ENCODE measurements around the gene SCGB3A1.

Gene SCGB3A1

DNA sequence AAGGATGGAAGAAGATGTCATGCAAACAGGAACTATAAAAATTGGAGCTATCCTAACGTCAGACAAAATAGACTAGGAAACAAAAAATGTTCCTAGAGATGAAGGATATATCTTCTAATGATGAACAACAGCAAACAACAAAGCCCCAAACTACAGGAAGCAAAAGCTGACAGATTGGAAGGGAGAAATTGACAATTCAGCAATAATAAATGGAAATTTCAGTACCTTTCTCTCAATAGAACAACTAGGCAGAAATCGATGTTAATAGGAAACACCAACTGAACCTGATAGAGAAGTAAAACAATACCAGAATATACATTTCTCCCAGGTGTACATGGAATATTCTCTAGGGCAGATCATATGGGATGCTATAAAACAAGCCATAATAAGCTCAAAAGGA, 7.6 kb downstream of the SCGB3A1 start:
- DNase-seq, result no peak

DNA sequence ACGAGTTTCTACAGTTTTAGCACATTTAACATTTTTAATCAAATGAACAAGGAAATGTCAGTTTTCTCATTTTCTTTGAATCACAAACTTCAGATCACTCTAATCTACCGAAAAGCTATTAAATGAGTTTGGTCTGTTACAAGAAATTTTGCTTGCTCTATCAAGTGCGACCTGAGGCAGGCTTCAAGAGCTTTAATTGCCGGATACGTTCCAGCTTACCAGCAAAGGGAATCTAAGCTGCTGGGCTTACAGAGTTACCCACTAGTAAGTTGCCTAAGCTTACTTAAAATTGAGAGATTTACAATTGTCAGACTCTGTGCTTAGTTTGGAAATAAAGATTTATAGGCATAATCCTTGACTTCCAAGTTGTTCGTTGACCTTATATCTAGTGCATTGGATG, 10.6 kb downstream of the SCGB3A1 start:
- DNase-seq, result no peak

- no peak for DNase-seq
Observed at GRCh38 chr5:180575571-180575970, 15.7 kb downstream of the SCGB3A1 start.

DNA sequence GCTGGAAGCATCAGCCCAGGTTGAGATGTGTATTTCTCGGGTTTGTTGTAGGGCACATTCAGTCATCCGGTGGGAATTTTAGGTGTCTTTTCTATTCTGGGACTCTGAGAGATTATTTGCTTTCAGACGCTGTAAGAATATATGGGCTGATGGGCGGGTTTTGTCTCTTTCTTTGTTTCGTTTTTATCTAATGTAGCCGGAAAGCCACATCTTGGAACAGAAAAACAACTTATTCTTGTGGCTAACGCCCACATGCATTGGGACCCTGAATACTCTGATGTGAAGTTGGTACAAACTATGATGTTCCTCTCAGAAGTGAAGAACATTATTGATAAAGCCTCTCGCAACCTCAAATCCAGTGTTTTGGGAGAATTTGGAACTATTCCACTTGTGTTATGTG, 22.4 kb downstream of the SCGB3A1 start:
- DNase-seq, result no peak

DNA sequence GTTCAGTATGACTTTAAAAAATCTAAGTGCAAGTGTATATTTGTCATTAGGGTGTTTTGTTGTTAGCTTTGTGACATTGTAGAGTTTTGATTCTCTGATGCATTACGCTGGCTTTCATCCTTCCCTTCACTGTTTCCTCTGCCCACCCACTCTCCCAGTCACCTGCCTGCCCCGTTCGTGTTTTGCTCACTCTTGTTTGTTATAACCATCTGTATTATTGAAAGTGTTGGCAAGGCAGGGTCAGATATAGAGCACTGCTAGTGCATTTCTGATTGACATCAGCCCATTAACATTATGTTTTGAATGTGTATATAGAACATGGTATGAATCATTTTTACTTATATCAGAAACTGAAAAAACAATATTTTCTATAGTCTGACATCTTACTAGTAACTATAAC, 27.3 kb downstream of the SCGB3A1 start:
- no peak for DNase-seq

GRCh38 chr5:180558232-180558631, 33.1 kb downstream of the SCGB3A1 start:
- DNase-seq, result no peak

GRCh38 chr5:180557217-180557809, 34.0 kb downstream of the SCGB3A1 start:
- no peak for DNase-seq

DNA sequence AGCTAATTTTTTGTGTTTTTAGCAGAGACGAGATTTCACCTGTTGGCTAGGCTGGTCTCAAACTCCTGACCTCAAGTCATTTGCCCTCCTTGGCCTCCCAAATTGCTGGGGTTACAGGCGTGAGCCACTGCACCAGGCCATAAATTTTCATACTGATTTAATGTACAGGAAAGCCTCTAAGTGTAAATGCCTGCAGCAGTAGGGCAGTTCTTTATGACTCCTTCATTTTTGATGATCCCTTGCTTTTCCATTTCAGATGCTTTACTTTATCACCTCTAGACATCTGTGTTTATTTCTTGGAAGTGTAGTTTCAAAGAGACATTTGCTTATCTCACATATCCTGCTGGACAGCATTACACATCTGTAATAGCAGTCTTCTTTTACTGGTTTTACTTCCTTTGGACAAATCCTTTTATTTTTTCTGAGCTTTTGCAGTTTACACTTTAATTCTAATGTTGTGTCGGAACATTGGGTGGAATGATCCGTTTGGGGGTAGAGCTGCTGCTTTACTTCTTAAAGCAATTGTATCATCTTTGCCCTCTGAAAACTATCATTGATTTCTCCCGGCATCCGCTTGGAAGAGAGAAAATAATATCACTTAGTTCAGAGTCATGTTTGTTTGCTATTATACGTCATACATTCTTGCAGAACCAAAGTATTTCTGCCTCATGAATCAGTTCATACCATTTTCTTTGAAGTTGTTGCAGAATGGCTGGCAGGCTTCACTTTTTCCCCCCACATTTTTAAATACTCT, 36.0 kb downstream of the SCGB3A1 start:
- DNase-seq, result no peak

DNA sequence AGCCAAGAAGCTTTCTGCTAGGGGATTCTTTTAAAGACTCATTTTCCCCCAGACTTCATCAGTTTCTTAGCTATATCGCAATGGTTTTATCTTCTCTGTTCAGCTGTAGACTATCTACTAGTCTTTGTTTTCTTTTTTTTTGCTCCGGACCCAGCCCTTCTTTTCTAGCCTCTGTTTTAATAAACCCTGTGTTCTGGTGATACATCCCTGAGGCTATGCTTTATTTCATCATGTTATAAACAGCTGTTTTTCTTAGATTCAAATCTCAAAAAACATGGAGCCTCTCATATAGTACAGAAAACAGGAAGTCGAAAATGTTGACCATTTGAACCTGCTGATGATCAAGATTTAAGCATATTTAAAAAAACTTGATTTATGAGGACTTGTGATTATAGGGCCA, 37.8 kb downstream of the SCGB3A1 start:
- DNase-seq, result no peak

DNA sequence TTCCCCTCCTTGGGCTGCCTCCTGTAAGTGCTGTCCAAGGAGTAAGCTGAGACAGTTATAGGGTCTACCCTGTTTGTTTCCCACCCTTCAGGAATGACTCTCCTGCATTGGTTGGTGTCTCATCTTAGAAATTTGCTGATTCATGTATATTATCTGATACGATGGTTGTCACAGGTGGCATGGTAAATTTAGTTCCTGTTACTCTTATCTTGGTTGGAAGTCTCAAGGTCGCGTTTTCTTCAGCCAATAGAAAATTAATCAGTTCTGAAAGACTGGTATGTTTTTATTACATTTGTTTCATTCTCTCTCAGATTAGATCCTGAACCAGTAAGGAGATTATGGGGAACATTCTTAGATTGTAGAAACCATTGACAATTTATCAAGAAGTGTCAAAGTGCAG, 42.7 kb downstream of the SCGB3A1 start:
- DNase-seq, result no peak

- no peak for DNase-seq
Observed at GRCh38 chr5:180545248-180545647, 46.1 kb downstream of the SCGB3A1 start.

- no peak for DNase-seq
Observed at GRCh38 chr5:180541710-180542109, 49.6 kb downstream of the SCGB3A1 start.
